GM13977 (cell line): Measurements from ENCODE around the gene FGGY.

Experiments used
- DNase-seq: peaks from one replicate; pipeline ENCODE4 v3.0.0; 2012; ENCODE audit warnings: low spot score
- CTCF ChIP-seq: IDR thresholded peaks from 2 replicates; pipeline ENCODE4 v1.5.1; 2012; ENCODE audit warnings: mild to moderate bottlenecking, control low read depth; ENCODE audit not compliant: insufficient read depth; ENCODE audit errors: extremely low read depth, missing control alignments
- in situ Hi-C: fragments of 300-500 bp; cut with MboI; formaldehyde crosslinking; loops from one replicate; pipeline ENCODE4 v1.12.0; 2022; ENCODE audit warnings: low sequenced_read_pairs, low pct_unique_long_range_greater_than_20kb, mixed read lengths, inconsistent platforms; ENCODE audit not compliant: unreplicated experiment

The FGGY gene

DNA sequence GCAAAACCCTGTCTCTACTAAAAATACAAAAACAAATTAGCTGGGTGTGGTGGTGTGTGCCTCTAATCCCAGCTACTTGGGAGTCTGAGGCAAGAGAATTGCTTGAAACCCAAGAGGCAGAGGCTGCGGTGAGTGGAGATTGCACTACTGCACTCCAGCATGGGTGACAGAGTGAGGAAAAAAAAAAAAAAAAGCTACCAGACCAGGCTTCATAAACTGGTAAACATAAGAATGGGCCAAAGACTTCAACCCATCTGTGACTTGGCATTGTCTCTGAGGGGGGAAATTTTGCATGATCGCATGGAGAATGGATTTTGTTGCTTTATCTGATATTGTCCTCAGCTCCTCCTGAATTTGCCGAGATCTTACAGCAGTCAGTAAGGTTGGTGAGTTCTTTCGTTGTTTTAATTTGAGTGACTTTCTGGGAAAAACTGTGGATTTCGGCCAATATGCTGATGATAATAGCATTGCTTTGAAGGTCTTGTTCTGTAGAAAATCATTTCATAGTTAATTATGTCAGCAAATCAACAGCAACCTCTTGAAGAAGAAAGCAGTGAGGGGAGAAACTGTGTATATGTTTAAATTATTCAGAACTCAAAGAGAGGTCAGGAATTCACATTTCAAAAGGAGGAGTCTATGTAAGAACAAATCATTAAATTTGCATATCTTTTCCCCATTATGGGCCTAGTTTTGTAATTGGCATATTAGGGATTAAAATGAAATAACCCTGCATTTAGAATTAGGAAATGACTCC lies 13.1 kb downstream of the FGGY start:
- in situ Hi-C loops: no loop called here

GRCh38 chr1:59310549-59311250 lies 13.8 kb downstream of the FGGY start:
- in situ Hi-C loops: no loop called here
- TF ChIP-seq CTCF: no peak
- DNase-seq: no peak

More for the DNA sequence above, 13.1 kb downstream of the FGGY start:
- no peak for DNase-seq
- TF ChIP-seq CTCF: no peak

- no peak for DNase-seq
- TF ChIP-seq CTCF: no peak
- in situ Hi-C loops: no loop called here
These were observed 18.1 kb downstream of the FGGY start for GRCh38 chr1:59314776-59315528.

DNA sequence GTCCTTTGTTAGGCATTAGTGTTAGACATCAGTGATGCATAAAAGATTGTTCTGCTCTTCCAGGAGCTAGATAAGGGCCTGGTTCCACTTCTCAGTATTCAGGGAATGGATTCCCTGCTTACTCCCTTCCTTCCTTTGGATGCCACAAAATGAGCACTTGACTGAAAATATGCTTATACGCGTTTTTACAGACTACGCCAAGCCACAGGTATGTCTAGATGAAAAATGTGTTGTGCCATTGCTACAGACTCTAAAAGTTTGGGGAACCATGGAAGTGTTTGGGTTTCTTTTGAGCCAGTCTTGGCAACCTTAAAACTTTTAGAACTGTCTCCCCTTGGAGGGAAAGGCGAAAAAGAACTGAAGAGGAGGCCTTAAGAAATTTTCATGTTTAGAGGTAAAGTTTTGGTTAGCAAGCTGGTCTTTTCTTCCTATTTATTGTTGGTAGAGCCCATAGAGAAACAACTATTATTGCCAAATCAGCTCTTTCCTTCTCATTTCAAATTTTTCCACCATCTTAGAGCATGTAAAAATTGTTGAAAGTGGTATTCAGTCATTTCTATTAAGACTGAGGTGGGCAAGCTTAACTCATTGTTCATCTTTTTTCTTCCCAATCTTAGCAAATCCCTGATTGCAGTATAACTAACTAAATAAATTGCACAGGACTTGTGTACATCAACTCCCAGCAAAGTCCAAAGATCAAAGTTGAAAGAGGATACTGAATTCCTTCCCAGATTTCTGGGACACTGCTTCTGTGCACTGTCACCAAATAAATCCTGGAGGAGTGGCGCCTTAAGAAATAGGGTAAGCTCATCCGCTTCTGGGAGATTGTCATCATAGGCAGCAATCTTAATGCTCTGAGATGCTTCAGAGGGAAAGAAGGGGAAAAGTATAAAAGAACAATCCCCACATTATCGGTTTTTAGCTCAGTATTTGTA lies 18.9 kb downstream of the FGGY start:
- TF ChIP-seq CTCF: no peak
- in situ Hi-C loops: no loop called here
- DNase-seq: no peak

DNA sequence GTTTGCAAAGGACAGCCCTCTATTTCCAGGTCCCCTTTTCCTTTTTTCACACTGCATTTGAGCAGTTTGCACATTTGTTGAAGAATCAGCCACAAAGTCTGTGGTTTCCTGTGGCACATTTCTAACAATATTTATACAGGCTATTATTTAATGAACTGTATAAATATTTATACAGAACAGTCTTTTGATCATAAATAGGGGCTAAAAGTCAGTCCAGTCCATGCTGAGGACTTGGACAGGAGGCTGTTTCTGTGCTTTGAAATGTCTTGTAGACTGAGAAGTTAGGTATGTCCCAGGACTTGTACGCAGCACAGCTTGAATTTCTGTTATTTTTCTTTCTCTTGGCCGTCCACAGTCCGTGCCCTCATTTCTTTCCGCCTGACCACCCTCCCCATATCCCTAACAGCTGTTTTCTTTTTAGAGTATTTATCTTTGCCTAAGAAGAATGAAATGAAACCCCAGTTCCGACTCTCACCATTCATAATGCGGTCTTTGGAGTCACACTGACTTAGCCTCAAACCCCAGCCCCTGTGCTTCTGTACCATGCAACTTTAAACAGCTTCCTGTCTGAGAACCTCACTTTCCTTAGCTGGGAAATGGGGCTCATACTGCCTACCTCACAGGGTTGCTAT lies 19.7 kb downstream of the FGGY start:
- no peak for DNase-seq
- in situ Hi-C loops: no loop called here
- TF ChIP-seq CTCF: no peak
